ENCODE measurements around the gene NISCH. TPM values are rescaled to one million over a fixed set of nuclear protein-coding genes. Genes with fewer than 3 reads are reported as not detected.

Gene NISCH
- total RNA-seq, 1 experiment from 2014 or later: 104 TPM

GRCh38 chr3:52480768-52481715, 25.6 kb downstream of the NISCH start:
- H3K23me2 ChIP-seq (ENCODE audit: insufficient read length, low read depth, low read length, poor library complexity, severe bottlenecking): no peaks in the 10 kb centered on the region
- Mint-ChIP-seq H3K27me3 (ENCODE audit: low read depth) (no peaks in the 10 kb centered on the region), H3K27ac (peak overlapping the region in 2 of 3 experiments; percentile 69 to 79; a peak in 4 of 7 replicates), H3K36me3 (ENCODE audit: insufficient read depth in 1 of 3, low read depth in 3 of 3) (peaks cover 46 to 97% (median 92%) of the 10 kb centered on the region in 3 experiments; a peak in 6 of 7 replicates), H3K9me3 (no peaks in the 10 kb centered on the region), H3K4me1 (no peaks in the 10 kb centered on the region; a peak in 2 of 4 replicates), H3K4me3 (no peak overlapping the region)
- H2AFZ ChIP-seq (ENCODE audit: low read length): no peak overlapping the region
- TF ChIP-seq CTCF (conservative IDR thresholded peaks at IDR 0.05): no peak
- H3K27me3 ChIP-seq (ENCODE audit: insufficient read depth, low read length): no peaks in the 10 kb centered on the region
- no peaks in the 10 kb centered on the region for H3K79me2 ChIP-seq (ENCODE audit: insufficient read depth, low read length)
- no peak overlapping the region for H3K23ac ChIP-seq (ENCODE audit: insufficient read length, low read depth, low read length)
- no peak overlapping the region for H4K5ac ChIP-seq (ENCODE audit: insufficient read length, low read depth, low read length)
- no peak overlapping the region for H3K56ac ChIP-seq (ENCODE audit: insufficient read length, low read depth, low read length)
- H2BK15ac ChIP-seq (ENCODE audit: low read depth, low read length): no peak overlapping the region
- peak; percentile 20 for DNase-seq
- H4K20me1 ChIP-seq (ENCODE audit: control insufficient read depth, insufficient read depth, insufficient read length): no peaks in the 10 kb centered on the region
- no peak overlapping the region for H2AK5ac ChIP-seq (ENCODE audit: insufficient read length, low read length)
- H3K79me1 ChIP-seq (ENCODE audit: insufficient read depth, low read depth, low read length, poor library complexity, severe bottlenecking): no peaks in the 10 kb centered on the region
- H3T11ph ChIP-seq (ENCODE audit: low read length): no peak overlapping the region
- H3K4me1 ChIP-seq (ENCODE audit: insufficient read depth, low read length): no peaks in the 10 kb centered on the region
- no CpG with 5 or more reads among the region's 27 CpGs for WGBS (ENCODE audit: extremely low coverage, insufficient read length, low lambda C conversion rate)
- H2BK120ac ChIP-seq (ENCODE audit: low read depth, low read length, poor library complexity, severe bottlenecking): no peak overlapping the region
- H2BK20ac ChIP-seq (ENCODE audit: low read depth, low read length, poor library complexity, severe bottlenecking): no peak overlapping the region
- H2BK5ac ChIP-seq (ENCODE audit: insufficient read length, low read length): no peak overlapping the region
- no peak overlapping the region for H3K18ac ChIP-seq (ENCODE audit: insufficient read length, low read depth, low read length)
- no peak overlapping the region for H2BK12ac ChIP-seq (ENCODE audit: insufficient read length, low read depth, low read length)
- no peak overlapping the region for H4K8ac ChIP-seq (replicated peaks; ENCODE audit: insufficient read length, low read depth, low read length)
- H3K14ac ChIP-seq (ENCODE audit: insufficient read depth, low read length): no peak overlapping the region
- no peak overlapping the region for H3K4me2 ChIP-seq (ENCODE audit: insufficient read depth, insufficient read length, low read length)
- no peaks in the 10 kb centered on the region for H3K9me3 ChIP-seq (ENCODE audit: control insufficient read depth, low read depth, low read length)
- H3K9ac ChIP-seq (ENCODE audit: extremely low read depth, insufficient read length, low read length): no peak overlapping the region
- no peak overlapping the region for H4K91ac ChIP-seq (ENCODE audit: insufficient read length, low read depth, low read length)
- H3K4ac ChIP-seq (ENCODE audit: low read depth, low read length): no peak overlapping the region
- H3K27ac ChIP-seq (ENCODE audit: insufficient read length, low read depth, low read length): no peak overlapping the region

Data from H9 (cell line).